Peyer's patch (tissue), 4 donors: Measurements from ENCODE around the gene EYS. TPM values are rescaled to one million over a fixed set of nuclear protein-coding genes. Genes with fewer than 3 reads are reported as not detected.

ENCODE experiments used
- DNase-seq, 3 donors: peaks; one replicate each; pipeline ENCODE4 v3.0.0-alpha.2; 2017 to 2019
- H3K27ac ChIP-seq, 4 donors: fragments of 200-600 bp; sonication (generic); one replicate each; pipeline ENCODE4 v1.5.1; 2016 to 2019
- H3K27me3 ChIP-seq, 2 donors: fragments of 200-600 bp; sonication (generic); one replicate each; pipeline ENCODE4 v1.5.1; 2019
- H3K36me3 ChIP-seq, 3 donors: fragments of 200-600 bp; sonication (generic); one replicate each; pipeline ENCODE4 v1.5.1; 2016 to 2019
- H3K4me1 ChIP-seq, 4 donors: fragments of 200-600 bp; sonication (generic); one replicate each; pipeline ENCODE4 v1.5.1; 2016 to 2019
- H3K4me3 ChIP-seq, 4 donors: fragments of 200-600 bp; sonication (generic); 1 replicate in 3 of 4; 2 replicates in 1 of 4; pipeline ENCODE4 v1.5.1; 2016 to 2019; ENCODE audit warnings: mild to moderate bottlenecking in 1 of 4
- H3K9me3 ChIP-seq, 4 donors: fragments of 200-600 bp; sonication (generic); one replicate each; pipeline ENCODE4 v1.5.1; 2016 to 2019; ENCODE audit warnings: mild to moderate bottlenecking in 1 of 4
- CTCF ChIP-seq, 6 experiments: fragments of 450-650 bp in 4 of 6; fragments of 200-600 bp in 2 of 6; sonication (generic) in 1 of 6; IDR thresholded peaks; one replicate each; pipeline ENCODE4 v1.5.1; 2017 to 2019; ENCODE audit warnings: antibody characterized with exemption in 6 of 6, mild to moderate bottlenecking in 3 of 6, moderate library complexity in 1 of 6
- POLR2A ChIP-seq, 2 donors: fragments of 450-650 bp; IDR thresholded peaks; one replicate each; pipeline ENCODE4 v1.5.1; 2017; ENCODE audit warnings: antibody characterized with exemption in 2 of 2, mild to moderate bottlenecking in 2 of 2, moderate library complexity in 2 of 2
- total RNA-seq, 4 donors: library from RNA; depleted of rRNA; stranded (reverse); fragments of >200 nt; gene quantifications; one replicate each; pipeline ENCODE4 v1.1.0, GENCODE V29; 2016

The EYS gene
- total RNA-seq, 4 donors from 2014 or later = 0.13 to 1.5 (median 0.35) TPM; not detected in 1

- TF ChIP-seq CTCF (IDR thresholded peaks at IDR 0.05) (no peak), POLR2A (IDR thresholded peaks at IDR 0.05) (no peak)
- no peaks in the 10 kb centered on the region for H3K27me3 ChIP-seq
- no peak for DNase-seq
- H3K27ac ChIP-seq = no peak overlapping the region
- H3K4me1 ChIP-seq = no peaks in the 10 kb centered on the region
- no peaks in the 10 kb centered on the region for H3K36me3 ChIP-seq
- H3K4me3 ChIP-seq = no peak overlapping the region
- no peaks in the 10 kb centered on the region for H3K9me3 ChIP-seq
These were observed 1026.6 kb downstream of the EYS start for GRCh38 chr6:64680446-64680845.

- no peak for TF ChIP-seq POLR2A (IDR thresholded peaks at IDR 0.05)
- no peak for TF ChIP-seq CTCF (IDR thresholded peaks at IDR 0.05)
- no peak overlapping the region for H3K27ac ChIP-seq
- no peak for DNase-seq
- H3K36me3 ChIP-seq = no peaks in the 10 kb centered on the region
- H3K4me3 ChIP-seq = no peak overlapping the region
- H3K9me3 ChIP-seq = no peaks in the 10 kb centered on the region
- no peaks in the 10 kb centered on the region for H3K27me3 ChIP-seq
- H3K4me1 ChIP-seq = no peaks in the 10 kb centered on the region
These were observed 1027.6 kb downstream of the EYS start for GRCh38 chr6:64679416-64679815.

- H3K9me3 ChIP-seq = no peaks in the 10 kb centered on the region
- TF ChIP-seq CTCF (IDR thresholded peaks at IDR 0.05) (no peak), POLR2A (IDR thresholded peaks at IDR 0.05) (no peak)
- H3K36me3 ChIP-seq = no peaks in the 10 kb centered on the region
- H3K27ac ChIP-seq = no peak overlapping the region
- no peaks in the 10 kb centered on the region for H3K27me3 ChIP-seq
- no peak overlapping the region for H3K4me3 ChIP-seq
- H3K4me1 ChIP-seq = no peaks in the 10 kb centered on the region
- DNase-seq = no peak
These were observed 1034.4 kb downstream of the EYS start for GRCh38 chr6:64672651-64673050.

GRCh38 chr6:64672131-64672530 lies 1034.9 kb downstream of the EYS start:
- DNase-seq = no peak
- H3K27me3 ChIP-seq = no peaks in the 10 kb centered on the region
- H3K27ac ChIP-seq = no peak overlapping the region
- H3K9me3 ChIP-seq = no peaks in the 10 kb centered on the region
- no peak overlapping the region for H3K4me3 ChIP-seq
- H3K36me3 ChIP-seq = no peaks in the 10 kb centered on the region
- TF ChIP-seq POLR2A (IDR thresholded peaks at IDR 0.05) (no peak), CTCF (IDR thresholded peaks at IDR 0.05) (no peak)
- H3K4me1 ChIP-seq = no peaks in the 10 kb centered on the region

GRCh38 chr6:64665137-64665536 lies 1041.9 kb downstream of the EYS start:
- Histone ChIP-seq H3K36me3 (no peaks in the 10 kb centered on the region), H3K4me3 (no peak overlapping the region), H3K4me1 (no peaks in the 10 kb centered on the region), H3K9me3 (no peaks in the 10 kb centered on the region), H3K27me3 (no peaks in the 10 kb centered on the region), H3K27ac (no peak overlapping the region)
- no peak for DNase-seq
- no peak for TF ChIP-seq CTCF (IDR thresholded peaks at IDR 0.05)

- Histone ChIP-seq H3K9me3 (no peaks in the 10 kb centered on the region), H3K4me1 (no peaks in the 10 kb centered on the region), H3K36me3 (no peaks in the 10 kb centered on the region), H3K4me3 (no peak overlapping the region), H3K27ac (no peak overlapping the region), H3K27me3 (no peaks in the 10 kb centered on the region)
- no peak for DNase-seq
- TF ChIP-seq POLR2A (IDR thresholded peaks at IDR 0.05) = no peak
- no peak for TF ChIP-seq CTCF (IDR thresholded peaks at IDR 0.05)
These were observed 1042.5 kb downstream of the EYS start for GRCh38 chr6:64664480-64664879.
